Measurements from ENCODE around the gene RPS6KA5.

Gene RPS6KA5

GRCh38 chr14:90922141-90922540, 138.3 kb downstream of the RPS6KA5 start:
- no peak for DNase-seq

- DNase-seq: no peak
These were observed 149.3 kb downstream of the RPS6KA5 start for GRCh38 chr14:90911121-90911520.

- DNase-seq: no peak
These were observed 153.3 kb downstream of the RPS6KA5 start for GRCh38 chr14:90907178-90907577.

GRCh38 chr14:90905531-90905930, 154.9 kb downstream of the RPS6KA5 start:
- no peak for DNase-seq

GRCh38 chr14:90903101-90903500, 157.3 kb downstream of the RPS6KA5 start:
- peak; percentile 8 for DNase-seq

- no peak for DNase-seq
These were observed 159.9 kb downstream of the RPS6KA5 start for GRCh38 chr14:90900476-90901083.

- no peak for DNase-seq
These were observed 163.4 kb downstream of the RPS6KA5 start for GRCh38 chr14:90897022-90897421.

- no peak for DNase-seq
These were observed 166.2 kb downstream of the RPS6KA5 start for GRCh38 chr14:90894241-90894640.

GRCh38 chr14:90893510-90893909, 166.9 kb downstream of the RPS6KA5 start:
- no peak for DNase-seq

- DNase-seq: no peak
These were observed 167.5 kb downstream of the RPS6KA5 start for GRCh38 chr14:90892970-90893369.

GRCh38 chr14:90891326-90891725, 169.1 kb downstream of the RPS6KA5 start:
- DNase-seq: no peak

- no peak for DNase-seq
These were observed 170.0 kb downstream of the RPS6KA5 start for GRCh38 chr14:90890322-90891020.

- DNase-seq: no peak
These were observed 174.1 kb downstream of the RPS6KA5 start for GRCh38 chr14:90886297-90886815.

- no peak for DNase-seq
These were observed 176.7 kb downstream of the RPS6KA5 start for GRCh38 chr14:90883782-90884181.

GRCh38 chr14:90883197-90883596, 177.2 kb downstream of the RPS6KA5 start:
- no peak for DNase-seq

GRCh38 chr14:90880282-90880681, 180.2 kb downstream of the RPS6KA5 start:
- DNase-seq: no peak

- no peak for DNase-seq
These were observed 185.8 kb downstream of the RPS6KA5 start for GRCh38 chr14:90874599-90874998.

- no peak for DNase-seq
These were observed 188.7 kb downstream of the RPS6KA5 start for GRCh38 chr14:90871605-90872233.

GRCh38 chr14:90870950-90871604, 189.4 kb downstream of the RPS6KA5 start:
- DNase-seq: no peak

- no peak for DNase-seq
These were observed 192.9 kb downstream of the RPS6KA5 start for GRCh38 chr14:90867501-90867900.

- no peak for DNase-seq
These were observed 193.6 kb downstream of the RPS6KA5 start for GRCh38 chr14:90866833-90867232.

- DNase-seq: no peak
These were observed 195.7 kb downstream of the RPS6KA5 start for GRCh38 chr14:90864741-90865140.

GRCh38 chr14:90858511-90858910, 201.9 kb downstream of the RPS6KA5 start:
- no peak for DNase-seq

GRCh38 chr14:90857866-90858265, 202.6 kb downstream of the RPS6KA5 start:
- DNase-seq: no peak

Measured in NK-92 treated with Interleukin-12 subunit alpha and Interleukin-12 subunit beta, amount 100 ng/mL, for 24 hours (cell line).